Measurements from ENCODE around the gene RAPGEF4.

RAPGEF4 gene

GRCh38 chr2:172953411-172953810 is 217.8 kb downstream of the RAPGEF4 start:
- no peak for TF ChIP-seq CTCF (IDR thresholded peaks at IDR 0.05; ENCODE audit: insufficient read depth, low read length, missing control alignments)
- ChIA-PET POLR2A (no interaction called here), CTCF (interaction anchor here (0.9 to 5.0 kb wide), 7 partner anchors 11 to 88 kb away, joined by 3 to 51 read pairs (median 4); no protein-coding TSS in a partner anchor)
- no peak overlapping the region for H3K4me3 ChIP-seq (ENCODE audit: low read depth, low read length)
- DNase-seq (ENCODE audit: low read depth, low spot score) = no peak

GRCh38 chr2:172953970-172954852 is 218.6 kb downstream of the RAPGEF4 start:
- no peak for DNase-seq (ENCODE audit: low read depth, low spot score)
- ChIA-PET POLR2A (no interaction called here), CTCF (interaction anchor here (1.1 to 5.0 kb wide), 7 partner anchors 10 to 149 kb away, joined by 3 to 51 read pairs (median 4); no protein-coding TSS in a partner anchor)
- no peak for TF ChIP-seq CTCF (IDR thresholded peaks at IDR 0.05; ENCODE audit: insufficient read depth, low read length, missing control alignments)
- H3K4me3 ChIP-seq (ENCODE audit: low read depth, low read length) = no peak overlapping the region

- DNase-seq (ENCODE audit: low read depth, low spot score) = no peak
- CTCF ChIA-PET = interaction anchor here (1.0 to 5.0 kb wide), 2 partner anchors 9 to 24 kb away, joined by 3 to 51 read pairs; no protein-coding TSS in a partner anchor
- H3K4me3 ChIP-seq (ENCODE audit: low read depth, low read length) = no peak overlapping the region
- POLR2A ChIA-PET = no interaction called here
- TF ChIP-seq CTCF (IDR thresholded peaks at IDR 0.05; ENCODE audit: insufficient read depth, low read length, missing control alignments) = no peak
These were observed 219.9 kb downstream of the RAPGEF4 start for GRCh38 chr2:172955587-172955986.

- CTCF ChIA-PET = interaction anchor here (1.6 to 2.6 kb wide), 3 partner anchors 13 to 38 kb away, joined by 5 to 12 read pairs (median 7); no protein-coding TSS in a partner anchor
- DNase-seq (ENCODE audit: low read depth, low spot score) = no peak
- H3K4me3 ChIP-seq (ENCODE audit: low read depth, low read length) = no peak overlapping the region
- no peak for TF ChIP-seq CTCF (IDR thresholded peaks at IDR 0.05; ENCODE audit: insufficient read depth, low read length, missing control alignments)
- POLR2A ChIA-PET = no interaction called here
These were observed 222.1 kb downstream of the RAPGEF4 start for GRCh38 chr2:172957734-172958133.

GRCh38 chr2:172962082-172962481 is 226.4 kb downstream of the RAPGEF4 start:
- CTCF ChIA-PET = interaction anchor here (1.0 to 1.5 kb wide), 4 partner anchors 9 to 149 kb away, joined by 4 to 11 read pairs (median 6); no protein-coding TSS in a partner anchor
- POLR2A ChIA-PET = no interaction called here
- no peak for TF ChIP-seq CTCF (IDR thresholded peaks at IDR 0.05; ENCODE audit: insufficient read depth, low read length, missing control alignments)

GRCh38 chr2:172962824-172963223 is 227.2 kb downstream of the RAPGEF4 start:
- no peak overlapping the region for H3K4me3 ChIP-seq (ENCODE audit: low read depth, low read length)
- no peak for TF ChIP-seq CTCF (IDR thresholded peaks at IDR 0.05; ENCODE audit: insufficient read depth, low read length, missing control alignments)
- no peak for DNase-seq (ENCODE audit: low read depth, low spot score)
- ChIA-PET POLR2A (no interaction called here), CTCF (no interaction called here)

More at GRCh38 chr2:172962082-172962481, 226.4 kb downstream of the RAPGEF4 start:
- DNase-seq (ENCODE audit: low read depth, low spot score) = no peak
- H3K4me3 ChIP-seq (ENCODE audit: low read depth, low read length) = no peak overlapping the region
